MG63 (cell line): Measurements from ENCODE around the gene DHX8. TPM values are rescaled to one million over a fixed set of nuclear protein-coding genes. Genes with fewer than 3 reads are reported as not detected.

Source experiments
- DNase-seq: peaks from one replicate; pipeline ENCODE4 v3.0.0-alpha.2; 2020
- H3K27me3 ChIP-seq: fragments of 250-450 bp; sonication (Bioruptor Pico); 2 replicates; pipeline ENCODE4 v1.5.1; 2020; ENCODE audit warnings: mild to moderate bottlenecking, moderate library complexity
- H3K36me3 ChIP-seq: fragments of 250-450 bp; sonication (Bioruptor Pico); 2 replicates; pipeline ENCODE4 v1.5.1; 2020; ENCODE audit warnings: mild to moderate bottlenecking, moderate library complexity
- H3K4me3 ChIP-seq: fragments of 250-450 bp; sonication (Bioruptor Pico); 2 replicates; pipeline ENCODE4 v1.5.1; 2020; ENCODE audit warnings: mild to moderate bottlenecking, moderate library complexity
- H3K9me3 ChIP-seq: fragments of 250-450 bp; sonication (Bioruptor Pico); 2 replicates; pipeline ENCODE4 v1.5.1; 2020; ENCODE audit warnings: mild to moderate bottlenecking, moderate library complexity
- total RNA-seq: library from RNA; depleted of rRNA; stranded (reverse); fragments of >200 nt; shearing (Covaris generic); gene quantifications from 2 replicates; pipeline ENCODE4 v1.2.3, GENCODE V29; 2014; ENCODE audit warnings: low replicate concordance

Gene DHX8
- total RNA-seq, 1 experiment from 2014 or later, result 40.1 TPM

- 0 out of 2 replicates have a peak, but pooled peaks cover 2% of the 10 kb centered on the region for H3K27me3 ChIP-seq
- no peak overlapping the region for H3K4me3 ChIP-seq
- H3K36me3 ChIP-seq, result no peaks in the 10 kb centered on the region
- DNase-seq, result no peak
- H3K9me3 ChIP-seq, result no peaks in the 10 kb centered on the region
Observed at GRCh38 chr17:43550754-43551153, 67.0 kb downstream of the DHX8 start.

GRCh38 chr17:43552229-43552837, 68.6 kb downstream of the DHX8 start:
- Histone ChIP-seq H3K9me3 (no peaks in the 10 kb centered on the region), H3K27me3 (no peaks in the 10 kb centered on the region), H3K36me3 (no peaks in the 10 kb centered on the region), H3K4me3 (no peak overlapping the region)
- no peak for DNase-seq

GRCh38 chr17:43553573-43553972, 69.8 kb downstream of the DHX8 start:
- no peak overlapping the region for H3K4me3 ChIP-seq
- H3K27me3 ChIP-seq, result no peaks in the 10 kb centered on the region
- H3K36me3 ChIP-seq, result no peaks in the 10 kb centered on the region
- no peaks in the 10 kb centered on the region for H3K9me3 ChIP-seq
- DNase-seq, result no peak

GRCh38 chr17:43554857-43555256, 71.1 kb downstream of the DHX8 start:
- no peaks in the 10 kb centered on the region for H3K36me3 ChIP-seq
- H3K27me3 ChIP-seq, result no peaks in the 10 kb centered on the region
- H3K9me3 ChIP-seq, result no peaks in the 10 kb centered on the region
- no peak overlapping the region for H3K4me3 ChIP-seq
- DNase-seq, result no peak

- Histone ChIP-seq H3K36me3 (no peaks in the 10 kb centered on the region), H3K4me3 (no peak overlapping the region), H3K27me3 (no peaks in the 10 kb centered on the region), H3K9me3 (no peaks in the 10 kb centered on the region)
- DNase-seq, result peak; percentile 85
Observed at GRCh38 chr17:43556292-43556691, 72.5 kb downstream of the DHX8 start.

DNA sequence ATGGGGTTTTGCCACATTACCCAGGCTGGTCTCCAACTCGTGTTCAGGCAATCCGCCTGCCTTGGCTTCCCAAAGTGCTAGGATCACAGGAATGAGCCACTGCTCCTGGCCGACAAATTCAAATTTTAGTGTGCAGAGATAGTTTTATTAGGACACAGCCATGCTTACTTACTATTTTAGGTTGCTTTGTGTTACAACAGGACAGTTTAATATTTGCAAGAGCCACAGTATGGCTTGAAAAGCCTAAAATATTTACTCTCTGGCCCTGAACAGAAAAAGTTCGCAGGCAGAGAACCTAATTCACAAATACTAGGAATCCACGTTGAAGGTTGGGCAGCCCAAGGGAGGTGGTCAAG, 75.0 kb downstream of the DHX8 start:
- no peak for DNase-seq
- no peak overlapping the region for H3K4me3 ChIP-seq
- H3K27me3 ChIP-seq, result no peaks in the 10 kb centered on the region; the same call in 1 of the 2 replicates
- H3K9me3 ChIP-seq, result no peaks in the 10 kb centered on the region
- H3K36me3 ChIP-seq, result no peaks in the 10 kb centered on the region

GRCh38 chr17:43559161-43559816, 75.5 kb downstream of the DHX8 start:
- Histone ChIP-seq H3K36me3 (no peaks in the 10 kb centered on the region), H3K9me3 (no peaks in the 10 kb centered on the region), H3K27me3 (no peaks in the 10 kb centered on the region; the same call in 1 of the 2 replicates), H3K4me3 (no peak overlapping the region)
- DNase-seq, result no peak

GRCh38 chr17:43560461-43561427, 77.0 kb downstream of the DHX8 start:
- Histone ChIP-seq H3K36me3 (no peaks in the 10 kb centered on the region), H3K27me3 (no peaks in the 10 kb centered on the region; the same call in 1 of the 2 replicates), H3K4me3 (no peak overlapping the region), H3K9me3 (no peaks in the 10 kb centered on the region)
- no peak for DNase-seq

DNA sequence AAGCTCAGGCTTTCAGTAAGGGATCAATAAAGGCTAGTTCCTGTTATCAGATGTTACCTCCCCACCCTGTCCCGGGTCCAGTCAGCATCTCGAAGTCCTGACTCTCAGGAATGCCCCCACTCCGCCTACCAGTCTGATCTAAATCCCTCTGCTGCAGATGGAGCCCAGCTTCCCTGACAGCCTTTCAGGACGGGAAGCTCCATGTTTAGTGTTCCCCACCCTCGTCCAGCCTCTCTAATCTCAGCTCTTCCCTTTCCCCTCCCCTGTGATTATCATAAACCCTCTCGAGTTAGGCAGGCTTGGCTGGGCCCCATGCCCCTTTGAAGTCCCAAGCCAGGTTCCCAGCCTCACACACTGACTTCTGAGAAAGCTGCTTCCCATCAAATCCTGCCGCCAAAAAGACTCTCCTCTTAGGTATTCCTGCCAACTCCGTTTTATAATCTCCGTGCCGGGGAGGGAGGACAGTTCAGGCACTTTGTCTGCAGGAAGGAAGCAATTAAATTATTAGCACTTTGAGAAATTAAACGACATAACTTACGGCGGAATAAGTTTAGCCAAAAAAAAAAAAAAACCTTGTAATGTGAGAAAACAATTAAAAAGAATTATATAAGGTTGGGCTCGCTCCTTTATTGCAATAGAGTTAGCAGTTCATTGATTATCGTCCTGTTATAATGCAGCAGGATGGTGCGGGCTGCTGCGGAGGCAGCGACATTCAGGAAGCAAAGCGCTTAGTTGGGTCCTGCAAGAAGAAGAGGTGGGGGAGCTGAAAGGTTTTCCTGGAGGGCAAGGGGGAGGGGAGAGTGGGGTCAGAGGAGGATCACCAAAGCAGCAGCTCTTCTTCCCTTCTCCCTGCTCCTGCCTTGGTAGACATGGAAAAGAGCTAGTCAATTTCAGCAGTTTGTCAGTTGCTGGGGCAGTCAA, 79.2 kb downstream of the DHX8 start:
- Histone ChIP-seq H3K9me3 (no peaks in the 10 kb centered on the region), H3K27me3 (no peaks in the 10 kb centered on the region; the same call in 1 of the 2 replicates), H3K4me3 (no peak overlapping the region), H3K36me3 (no peaks in the 10 kb centered on the region)
- no peak for DNase-seq

DNA sequence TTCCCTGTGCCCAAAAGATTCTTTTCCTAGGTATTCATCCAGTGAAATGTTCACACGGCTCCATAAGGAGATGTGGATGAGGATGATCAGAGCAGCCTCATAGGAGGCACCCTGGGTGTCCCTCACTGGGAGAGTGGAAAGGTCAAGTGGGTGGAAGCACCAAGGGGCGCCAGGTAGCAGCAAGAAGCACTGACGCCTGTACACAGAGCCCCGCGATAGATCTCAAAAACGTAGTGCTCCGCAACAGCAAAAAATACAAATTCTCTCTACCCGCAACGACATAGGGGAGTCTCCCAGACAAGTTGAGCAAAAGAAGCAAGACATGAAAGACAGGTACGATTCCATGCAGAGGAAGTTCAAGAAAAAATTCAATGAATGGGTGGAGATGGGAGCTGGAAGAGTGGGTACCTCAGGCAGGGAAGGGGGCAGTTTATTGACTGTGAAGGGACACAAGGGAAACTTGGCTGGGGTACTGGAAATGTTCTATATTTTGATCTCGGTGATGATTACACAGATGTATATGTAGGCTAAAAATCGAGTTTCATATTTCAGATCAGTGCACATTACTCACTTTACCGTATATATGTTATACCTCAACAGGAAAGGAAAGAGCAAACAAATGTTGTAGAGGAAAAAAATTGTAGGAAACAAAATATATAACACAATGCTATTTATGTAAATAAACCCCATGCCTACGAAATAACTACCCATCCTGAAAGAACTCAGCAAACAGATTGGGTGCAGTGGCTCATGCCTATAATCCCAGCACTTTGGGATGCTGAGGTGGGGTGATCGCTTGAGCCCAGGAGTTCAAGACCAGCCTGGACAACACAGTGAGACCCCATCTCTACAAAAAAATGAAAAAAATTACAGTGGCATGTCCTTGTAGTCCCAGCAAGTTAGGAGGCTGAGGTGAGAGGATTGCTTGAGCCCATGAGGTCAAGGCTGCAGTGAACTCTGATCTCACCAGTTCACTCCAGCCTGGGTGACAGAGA, 80.1 kb downstream of the DHX8 start:
- DNase-seq, result no peak
- Histone ChIP-seq H3K9me3 (no peaks in the 10 kb centered on the region), H3K27me3 (no peaks in the 10 kb centered on the region; the same call in 1 of the 2 replicates), H3K4me3 (no peak overlapping the region), H3K36me3 (no peaks in the 10 kb centered on the region)

GRCh38 chr17:43568506-43569082, 84.8 kb downstream of the DHX8 start:
- Histone ChIP-seq H3K4me3 (no peak overlapping the region), H3K9me3 (no peaks in the 10 kb centered on the region), H3K27me3 (no peaks in the 10 kb centered on the region; the same call in 1 of the 2 replicates), H3K36me3 (no peaks in the 10 kb centered on the region)
- no peak for DNase-seq

GRCh38 chr17:43570518-43570928, 86.7 kb downstream of the DHX8 start:
- H3K9me3 ChIP-seq, result no peaks in the 10 kb centered on the region
- H3K36me3 ChIP-seq, result no peaks in the 10 kb centered on the region
- no peaks in the 10 kb centered on the region for H3K27me3 ChIP-seq
- H3K4me3 ChIP-seq, result no peak overlapping the region
- DNase-seq, result peak; percentile 52

- no peaks in the 10 kb centered on the region for H3K27me3 ChIP-seq
- H3K36me3 ChIP-seq, result no peaks in the 10 kb centered on the region
- no peaks in the 10 kb centered on the region for H3K9me3 ChIP-seq
- no peak overlapping the region for H3K4me3 ChIP-seq
- no peak for DNase-seq
Observed at GRCh38 chr17:43572368-43572980, 88.7 kb downstream of the DHX8 start.

GRCh38 chr17:43573579-43574321, 90.0 kb downstream of the DHX8 start:
- no peak overlapping the region for H3K4me3 ChIP-seq
- DNase-seq, result no peak
- H3K9me3 ChIP-seq, result no peaks in the 10 kb centered on the region
- no peaks in the 10 kb centered on the region for H3K36me3 ChIP-seq
- no peaks in the 10 kb centered on the region for H3K27me3 ChIP-seq
